ENCODE results near the gene PDZD2. TPM values are rescaled to one million over a fixed set of nuclear protein-coding genes. Genes with fewer than 3 reads are reported as not detected.

PDZD2 gene
- total and polyA plus RNA-seq, 2 donors (not counting 3 experiments of a cell fraction or from before 2014, with no cell fraction given): 0.66 to 6.9 TPM

- TF ChIP-seq POLR2AphosphoS5 (IDR thresholded peaks at IDR 0.05; ENCODE audit: insufficient read depth, low read depth, low read length): no peak
- no peak for TF ChIP-seq MYC (IDR thresholded peaks at IDR 0.05; ENCODE audit: low read depth, low read length)
- TF ChIP-seq JUN (IDR thresholded peaks at IDR 0.05; ENCODE audit: borderline replicate concordance, insufficient read depth, insufficient read length, low read depth): no peak
- no peak for TF ChIP-seq MAX (IDR thresholded peaks at IDR 0.05; ENCODE audit: insufficient read depth, insufficient read length)
- no peak for TF ChIP-seq FOS (IDR thresholded peaks at IDR 0.05; ENCODE audit: borderline replicate concordance, insufficient read depth, low read length)
- TF ChIP-seq POLR2A (IDR thresholded peaks at IDR 0.05; ENCODE audit: low read depth, low read length): no peak
- TF ChIP-seq EZH2 (IDR thresholded peaks at IDR 0.05; ENCODE audit: borderline replicate concordance, low read depth, low read length, severe bottlenecking): no peak
- TF ChIP-seq GATA2 (IDR thresholded peaks at IDR 0.05; ENCODE audit: insufficient read depth, insufficient read length, low read depth, low read length): no peak
- TF ChIP-seq CTCF (IDR thresholded peaks at IDR 0.05; ENCODE audit: extremely low read depth in 1 of 2, insufficient read depth in 1 of 2, low read depth in 1 of 2, low read length in 2 of 2): no peak
These were observed 208.0 kb downstream of the PDZD2 start for GRCh38 chr5:31846934-31847333.

More at GRCh38 chr5:31846934-31847333, 208.0 kb downstream of the PDZD2 start:
- intact Hi-C loops (cut with micrococcal nuclease) (no loop called here), dilution Hi-C loops (cut with MboI; ENCODE audit: extremely low pct_ligation_motif_present, low sequenced_read_pairs) (no loop called here)
- Histone ChIP-seq H3K4me1 (ENCODE audit: control insufficient read depth, extremely low read depth, insufficient read depth, low read length) (no peaks in the 10 kb centered on the region), H2AFZ (ENCODE audit: low read depth, low read length) (no peak overlapping the region), H3K9ac (replicated peaks; ENCODE audit: extremely low read depth, insufficient read depth, low read length) (no peak overlapping the region), H3K36me3 (ENCODE audit: control insufficient read depth in 2 of 2, extremely low read depth in 1 of 2, insufficient read depth in 2 of 2, low read length in 2 of 2) (no peaks in the 10 kb centered on the region), H3K27me3 (ENCODE audit: control insufficient read depth in 2 of 2, insufficient read depth in 2 of 2, low read length in 2 of 2) (no peaks in the 10 kb centered on the region), H3K4me3 (replicated peaks in 1 of 3; ENCODE audit: insufficient read depth in 1 of 3, low read depth in 1 of 3, low read length in 3 of 3) (no peak overlapping the region), H3K79me2 (ENCODE audit: control insufficient read depth, insufficient read depth, low read length) (no peaks in the 10 kb centered on the region), H3K27ac (ENCODE audit: insufficient read depth, low read depth, low read length) (no peak overlapping the region), H3K9me3 (replicated peaks; ENCODE audit: control insufficient read depth, insufficient read depth, low read length) (no peaks in the 10 kb centered on the region), H3K4me2 (ENCODE audit: insufficient read depth, low read length) (no peak overlapping the region), H4K20me1 (replicated peaks; ENCODE audit: control insufficient read depth, extremely low read depth, insufficient read depth, low read length) (no peaks in the 10 kb centered on the region), H3K9me1 (replicated peaks; ENCODE audit: control insufficient read depth, extremely low read depth, insufficient read depth, low read length) (no peaks in the 10 kb centered on the region)
- ChIA-PET CTCF (no interaction called here), POLR2A (no interaction called here)
- FAIRE-seq (no peak), DNase-seq (ENCODE audit: low read depth, low spot score) (no peak)
- no TSS peak for BruUV-seq (replicated peaks)

Data from endothelial cell of umbilical vein (primary cell).